NCI-H128 (cell line): Measurements from ENCODE around the gene ACACA.
"Not testable (repeated sequence)": the region's sequence is repeated elsewhere in the genome, so short reads cannot be mapped to it uniquely, and the experiment has no call there.

Source experiments
- DNase-seq: peaks from one replicate; lab custom pipeline; 2025; ENCODE audit not compliant: unreplicated experiment; lab: John Stamatoyannopoulos, UW

The ACACA gene

DNA sequence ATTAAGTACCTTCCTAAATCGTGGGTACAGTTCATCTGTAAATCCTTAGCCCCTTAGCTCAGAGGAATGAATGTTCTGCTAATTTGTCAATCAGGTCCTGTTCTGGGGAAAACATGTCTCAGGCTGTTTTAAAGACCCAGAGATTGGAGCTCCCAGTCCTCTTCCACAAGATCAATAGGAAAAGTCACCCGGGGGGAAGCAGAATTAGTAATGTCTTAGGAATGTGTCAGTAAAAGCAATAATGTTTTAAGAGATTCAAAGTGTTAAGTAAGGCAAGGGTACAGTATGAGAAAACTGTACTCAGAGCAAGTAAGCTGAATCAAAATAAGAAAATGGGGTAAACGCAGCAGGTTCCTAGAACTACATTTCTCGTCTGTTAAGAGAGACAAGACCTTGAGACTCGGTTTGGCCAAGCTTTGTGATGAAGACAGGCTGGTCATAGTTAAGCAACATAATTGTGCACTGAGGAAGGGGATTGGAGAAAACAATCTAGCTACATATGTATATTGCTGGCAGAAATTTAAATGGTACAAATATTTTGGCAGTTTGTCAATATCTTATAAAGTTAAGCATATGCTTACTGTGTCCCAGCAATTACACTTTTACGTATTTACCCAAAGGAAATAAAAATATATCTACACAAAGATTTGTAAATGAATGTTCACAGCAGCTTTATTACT is 223.7 kb downstream of the ACACA start:
- DNase-seq = no peak

DNA sequence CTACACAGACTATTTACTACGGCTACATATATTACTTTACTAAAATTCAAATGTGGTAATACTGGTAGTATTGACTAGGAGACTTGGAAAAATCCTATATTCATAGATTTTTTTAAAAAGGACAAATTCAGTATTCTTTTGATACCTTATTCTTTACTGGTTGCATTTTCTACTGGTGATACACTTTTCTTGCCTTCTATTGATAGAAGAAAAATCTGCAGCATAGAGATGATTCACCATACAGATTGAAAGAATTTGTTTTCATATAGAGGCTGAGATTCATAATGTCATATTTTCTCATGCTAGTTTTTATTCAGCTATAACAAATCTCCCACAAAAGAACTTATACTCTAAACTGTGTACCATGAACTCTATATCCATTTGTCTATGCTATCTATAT is 226.3 kb downstream of the ACACA start:
- no peak for DNase-seq

DNA sequence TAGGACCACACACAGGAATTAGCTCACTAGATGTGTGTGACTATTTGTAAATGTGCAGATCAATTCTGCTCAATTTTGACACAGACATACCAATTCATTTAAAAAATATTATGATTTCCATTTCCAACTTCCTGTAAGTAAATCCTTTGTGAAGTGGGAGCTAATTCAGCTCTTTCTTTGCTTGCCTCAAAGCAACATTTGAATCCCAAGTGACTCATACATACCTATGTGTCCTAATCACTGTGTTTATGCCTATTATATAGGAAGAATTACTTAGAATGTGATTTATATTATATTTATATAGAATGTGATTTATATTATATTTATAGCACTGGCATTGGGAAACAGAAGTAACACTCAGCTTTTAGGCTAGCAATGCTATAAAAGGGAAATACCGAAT is 226.7 kb downstream of the ACACA start:
- no peak for DNase-seq

DNA sequence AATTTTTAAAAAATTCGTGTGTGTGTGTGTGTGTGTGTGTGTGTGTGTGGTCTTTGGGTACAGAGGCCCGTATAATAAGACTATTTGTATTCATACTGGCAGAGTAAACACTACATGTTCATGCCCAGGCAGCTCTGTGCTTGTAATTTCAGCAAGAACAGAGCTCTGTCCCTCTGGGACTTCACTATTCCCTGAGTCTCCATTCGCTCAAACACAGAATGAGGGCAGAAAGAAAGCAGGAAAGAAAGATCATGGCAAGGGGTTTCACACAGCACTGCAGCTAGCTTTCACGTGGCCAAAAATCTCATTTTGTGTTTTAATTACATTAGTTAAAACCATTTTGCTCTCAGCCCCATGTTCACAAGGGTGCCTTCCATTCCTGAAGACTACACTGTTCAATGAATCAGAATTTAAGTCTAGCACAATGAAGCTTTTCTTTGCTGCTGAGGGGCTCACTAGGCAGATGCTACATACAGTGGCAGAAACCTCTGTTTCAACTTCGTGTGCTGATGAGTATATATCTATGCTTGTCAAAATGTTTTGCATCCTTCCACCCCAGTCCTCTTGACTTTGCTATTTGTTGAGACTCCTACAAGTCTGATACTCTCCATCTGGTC is 229.3 kb downstream of the ACACA start:
- no peak for DNase-seq

DNA sequence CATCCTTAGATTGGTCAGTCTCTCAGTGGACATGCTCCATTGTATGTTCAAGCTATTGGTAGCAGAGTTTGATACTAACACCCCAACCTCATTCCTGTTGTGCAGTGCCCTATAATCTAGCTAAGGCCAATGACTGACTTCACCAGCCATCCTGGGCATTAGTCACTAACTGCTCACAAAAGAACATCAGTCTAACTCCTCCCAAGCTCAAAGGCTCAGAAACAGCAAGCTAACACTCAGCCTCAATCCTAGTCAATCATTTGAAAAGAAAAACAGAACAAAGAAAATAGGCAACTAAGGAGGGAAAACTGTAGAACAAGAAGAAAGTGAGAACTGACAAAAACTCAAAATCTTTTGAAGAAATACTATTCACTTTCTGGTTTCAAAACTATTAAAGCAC is 229.9 kb downstream of the ACACA start:
- DNase-seq = no peak

DNA sequence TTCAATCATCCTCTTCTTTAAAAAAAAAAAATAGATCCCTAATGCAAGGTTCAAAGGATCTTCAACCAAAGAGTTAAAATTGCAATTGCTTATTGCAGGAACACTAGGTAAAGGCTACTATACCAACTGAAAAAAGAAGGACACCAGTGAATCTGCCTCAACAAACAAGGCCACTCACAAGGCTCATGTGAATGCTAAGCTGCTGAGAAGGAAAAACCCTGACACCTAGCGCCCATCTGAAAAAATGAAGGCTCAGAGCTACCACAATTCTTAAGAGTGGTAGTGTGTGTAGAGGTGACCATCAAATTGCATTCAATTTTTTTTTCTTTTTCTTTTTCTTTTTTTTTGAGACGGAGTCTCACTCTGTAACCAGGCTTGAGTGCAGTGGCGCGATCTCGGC is 232.4 kb downstream of the ACACA start:
- no peak for DNase-seq

DNA sequence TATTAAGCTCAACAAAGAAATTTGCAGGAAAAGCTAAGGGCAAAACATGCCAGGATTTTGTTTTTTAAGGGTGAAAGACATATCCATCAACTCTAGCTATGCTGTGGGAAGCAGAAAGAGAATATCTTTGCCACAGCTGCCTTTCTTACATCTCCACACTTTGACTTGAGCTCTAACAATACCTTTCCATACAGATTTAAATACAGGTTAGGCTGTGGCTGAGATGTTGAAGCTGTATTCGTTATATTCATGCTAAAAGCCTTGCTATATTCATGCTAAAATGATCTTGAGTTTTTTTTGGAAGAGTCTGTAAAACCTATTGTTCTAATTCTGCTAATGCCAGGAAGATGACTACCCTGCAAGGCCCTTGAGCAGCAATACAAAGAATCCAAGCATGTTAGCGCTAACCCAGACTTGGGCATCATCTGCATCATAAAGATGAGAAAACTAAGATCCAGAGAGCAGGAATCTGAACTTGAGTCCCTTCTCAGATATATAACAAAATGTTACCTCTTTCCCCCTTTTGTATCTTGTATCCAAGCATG is 235.7 kb downstream of the ACACA start:
- DNase-seq = no peak

DNA sequence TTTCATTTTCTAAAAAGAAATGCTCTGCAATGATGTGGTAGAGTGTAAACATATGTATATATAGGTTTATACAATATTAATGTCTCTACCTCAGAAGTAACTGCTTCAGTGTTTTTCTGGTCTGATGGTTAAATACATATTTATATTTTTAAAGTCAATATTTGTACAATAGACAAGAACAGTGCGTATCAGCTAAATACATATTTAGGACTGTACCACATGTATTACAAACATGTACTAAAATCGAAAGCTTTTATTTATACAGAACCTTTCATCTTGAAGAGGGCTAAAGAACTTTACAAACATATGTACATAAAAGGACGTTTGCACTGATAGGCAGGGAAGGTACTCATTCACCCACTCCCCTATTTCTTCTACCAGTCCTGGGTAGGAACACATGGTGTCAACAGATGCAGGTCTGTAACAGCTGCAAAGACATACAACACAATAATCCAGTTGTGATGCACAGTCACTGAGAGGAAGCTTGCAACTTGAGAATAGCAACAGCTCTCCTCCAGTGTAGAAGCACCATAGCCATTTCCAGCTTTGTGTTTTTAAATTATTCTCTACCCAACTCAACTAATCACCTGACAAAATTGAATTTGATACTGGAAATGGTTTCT is 237.8 kb downstream of the ACACA start:
- DNase-seq = no peak

DNA sequence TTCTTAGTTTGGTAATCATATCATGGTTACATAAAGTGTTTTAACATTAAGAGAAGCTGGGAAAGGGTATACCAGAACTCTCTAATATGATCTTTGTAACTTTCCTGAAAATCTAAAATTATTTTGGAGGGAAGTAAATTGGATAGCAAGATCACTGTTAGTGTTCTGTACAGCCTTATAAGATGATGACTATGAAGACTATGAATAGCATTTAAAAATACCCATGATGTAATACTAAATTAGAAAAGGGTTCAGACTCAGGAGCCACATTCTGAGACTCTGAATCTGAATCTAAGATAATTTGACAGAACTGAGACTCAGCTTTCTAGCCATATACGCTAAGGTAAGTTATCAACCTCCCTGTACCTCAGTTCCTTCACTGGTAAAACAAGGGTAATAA is 238.9 kb downstream of the ACACA start:
- no peak for DNase-seq

DNA sequence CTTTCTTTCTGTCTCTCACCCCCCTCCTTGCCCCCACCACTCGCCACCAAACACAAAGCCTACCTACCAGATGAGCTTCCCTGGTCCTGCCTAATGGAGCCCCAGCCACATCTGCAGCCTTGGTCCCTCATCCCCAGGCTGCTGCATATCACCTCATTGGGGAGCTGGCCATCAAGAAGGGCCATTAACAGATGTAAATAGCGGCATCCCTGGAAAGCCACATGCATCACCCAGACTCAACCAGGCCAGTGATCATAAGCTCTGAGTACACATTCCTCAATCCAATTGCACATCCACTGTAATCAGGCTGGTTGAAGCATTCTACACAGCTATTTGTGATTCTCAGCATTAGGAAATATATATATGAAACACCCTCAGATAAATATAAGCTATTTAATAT is 242.6 kb downstream of the ACACA start:
- DNase-seq = no peak

DNA sequence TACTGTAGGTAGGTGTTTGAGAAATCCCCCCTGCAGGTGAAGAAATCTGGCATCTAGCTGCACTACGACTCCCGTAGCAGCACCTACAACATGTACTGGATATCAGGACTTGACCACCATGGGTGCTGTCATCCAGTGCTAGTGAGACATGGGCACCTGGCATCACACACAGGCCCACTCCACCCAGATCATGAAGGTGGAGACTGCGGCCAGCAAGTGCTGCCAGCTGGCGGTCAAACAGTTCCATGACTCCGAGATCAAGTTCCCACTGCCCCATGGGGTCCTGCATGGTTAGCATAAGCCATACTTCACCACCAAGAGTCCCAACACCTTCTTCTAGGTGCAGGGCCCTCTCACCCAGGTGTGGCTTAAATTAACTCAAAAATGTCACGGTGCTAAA is 243.8 kb downstream of the ACACA start:
- DNase-seq = no peak

DNA sequence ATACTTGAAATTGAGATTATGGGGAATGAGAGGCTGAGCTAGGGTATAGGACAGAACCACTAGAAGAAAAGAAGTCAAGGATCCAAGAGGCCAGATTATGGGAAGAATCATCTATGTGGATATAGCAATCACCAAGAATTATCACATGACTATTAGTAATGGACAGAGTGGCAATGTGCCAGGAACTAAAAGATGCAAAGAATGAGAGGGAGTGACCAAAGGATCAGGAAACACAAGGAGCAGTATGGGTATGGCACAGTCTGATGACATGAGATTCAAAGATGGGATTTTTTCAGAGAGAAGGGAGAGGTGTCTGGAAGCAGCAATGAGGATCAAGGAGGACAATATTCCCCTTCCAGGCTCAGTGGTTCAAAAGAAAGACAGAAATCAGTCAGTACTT is 245.7 kb downstream of the ACACA start:
- no peak for DNase-seq

DNA sequence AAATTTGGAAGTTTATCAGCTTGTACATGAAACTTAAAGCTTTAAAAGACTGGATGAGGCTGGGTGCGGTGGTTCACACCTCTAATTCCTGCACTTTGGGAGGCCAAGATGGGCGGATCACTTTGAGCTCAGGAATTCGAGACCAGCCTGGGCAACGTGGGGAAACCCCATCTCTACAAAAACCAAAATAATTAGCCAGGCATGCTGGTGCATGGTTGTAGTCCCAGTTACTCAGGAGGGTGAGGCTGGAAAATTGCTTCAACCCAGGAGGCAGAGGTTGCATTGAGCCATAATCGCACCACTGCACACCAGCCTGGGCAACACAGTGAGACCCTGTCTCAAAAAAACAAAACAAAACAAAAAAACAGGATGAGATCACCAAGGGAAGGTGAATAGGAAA is 248.3 kb downstream of the ACACA start:
- DNase-seq = no peak

DNA sequence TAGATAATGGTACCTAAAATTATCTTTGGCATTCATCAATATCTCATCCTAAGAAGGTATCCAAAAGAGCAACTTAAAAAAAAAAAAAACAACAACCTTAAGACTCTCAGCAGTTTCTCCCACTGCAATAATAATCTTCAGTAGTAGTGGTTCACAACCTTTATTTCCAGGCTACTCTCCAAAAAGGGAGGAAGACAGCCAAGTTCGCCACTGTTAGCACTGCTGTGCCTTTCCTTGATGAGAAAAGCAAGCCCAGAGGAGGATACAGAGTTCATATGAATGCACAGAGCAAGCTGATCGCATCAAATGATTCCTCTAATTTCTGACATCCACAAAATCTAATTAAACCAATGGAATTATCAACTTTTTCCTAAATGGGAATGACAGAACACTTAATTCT is 258.5 kb downstream of the ACACA start:
- no peak for DNase-seq

DNA sequence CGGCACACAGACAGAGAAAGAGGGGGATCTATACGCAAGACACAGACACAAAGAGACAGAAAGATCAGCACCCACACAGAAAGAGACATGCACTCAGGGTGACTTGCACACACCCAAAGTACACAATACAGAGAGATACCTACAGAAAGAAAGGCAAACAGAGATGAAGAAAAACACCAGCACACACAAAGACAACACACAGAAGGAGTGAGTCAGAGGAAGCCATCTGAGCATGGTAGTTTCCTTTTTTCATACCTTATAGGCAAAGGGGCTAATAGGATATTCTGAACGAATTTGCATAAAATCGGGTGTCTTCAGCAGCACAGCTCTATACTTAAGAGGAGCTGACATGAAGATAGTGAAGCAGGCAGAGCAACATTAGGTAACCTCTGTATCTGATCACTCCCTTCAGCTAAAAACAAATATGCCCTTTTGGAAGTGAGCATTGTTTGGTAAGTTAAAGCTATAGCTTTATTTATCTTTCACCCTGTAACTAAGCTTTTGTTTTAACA is 259.3 kb downstream of the ACACA start:
- DNase-seq = no peak

DNA sequence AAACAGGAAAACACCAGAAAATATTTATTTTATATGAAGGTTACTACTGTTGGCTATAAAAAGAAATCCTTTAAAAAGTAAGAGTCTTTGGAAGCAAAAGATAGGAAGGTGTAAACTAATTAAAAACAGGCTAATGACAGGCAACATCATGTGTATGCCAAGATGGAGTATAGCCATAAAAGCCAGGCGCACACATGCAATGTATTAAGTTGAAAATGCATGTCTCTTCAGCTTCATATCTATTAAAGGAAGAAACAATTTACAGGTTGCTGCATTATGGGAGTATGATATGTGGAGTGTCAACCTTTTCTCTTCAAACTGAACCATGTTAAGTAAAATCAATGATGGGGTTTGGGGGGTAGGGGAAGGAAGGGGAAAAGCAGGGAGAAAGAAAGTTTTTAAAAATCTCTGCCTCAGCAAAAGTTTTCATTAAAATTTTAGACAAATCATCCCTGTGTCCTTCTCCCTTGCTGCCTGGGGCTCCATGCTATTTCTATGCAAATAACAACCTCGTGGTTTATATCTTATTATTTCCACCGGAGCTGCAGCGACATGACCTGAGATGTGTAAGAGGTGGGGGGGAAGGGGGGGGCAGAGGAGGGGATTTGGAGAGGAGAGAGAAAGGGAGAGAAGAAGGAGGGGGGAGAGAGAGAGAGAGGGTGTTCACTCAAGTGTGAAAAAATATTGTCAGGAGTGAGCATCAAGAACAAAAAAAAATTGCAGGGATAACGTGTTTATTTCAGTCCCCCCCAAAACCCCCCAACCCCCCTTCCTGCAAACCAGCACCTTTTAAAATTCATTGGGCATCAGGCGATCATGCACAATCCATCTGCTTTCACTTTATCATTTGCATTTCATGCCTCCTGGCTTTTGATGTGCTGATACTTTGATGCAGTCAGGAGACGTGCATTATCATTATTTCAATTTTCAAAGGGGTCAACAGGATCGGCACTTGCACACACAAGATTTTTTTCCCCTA is 260.3 kb downstream of the ACACA start:
- DNase-seq = no peak

DNA sequence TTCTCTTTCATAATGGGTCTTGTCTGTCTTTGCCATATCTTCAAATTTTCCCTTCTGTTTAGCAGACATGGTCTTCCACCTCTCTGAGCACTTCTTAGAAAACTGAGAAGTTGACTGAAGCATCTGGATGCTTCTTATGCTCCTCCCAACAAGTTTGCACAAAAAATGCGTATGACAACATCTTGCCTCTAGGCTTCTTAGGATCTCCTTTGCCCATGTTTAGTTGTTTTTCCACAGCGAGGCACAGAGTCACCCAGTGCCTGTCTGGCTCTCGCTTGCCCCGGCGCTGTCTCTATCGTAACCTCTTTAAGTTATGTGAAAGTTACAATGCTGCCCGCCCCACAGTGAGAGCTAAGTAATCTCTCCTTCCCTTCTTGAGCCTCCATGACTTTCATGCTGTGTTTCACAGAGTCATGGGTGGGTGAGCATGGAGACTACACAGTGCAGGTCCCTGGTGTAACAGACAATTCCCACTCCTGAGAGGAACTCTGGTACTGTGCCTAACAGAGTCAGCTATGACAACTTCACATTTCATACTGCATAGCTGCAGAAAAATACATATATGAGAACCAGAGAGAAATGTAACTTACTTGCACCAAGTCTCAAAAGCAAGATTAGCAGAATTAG is 262.4 kb downstream of the ACACA start:
- no peak for DNase-seq

DNA sequence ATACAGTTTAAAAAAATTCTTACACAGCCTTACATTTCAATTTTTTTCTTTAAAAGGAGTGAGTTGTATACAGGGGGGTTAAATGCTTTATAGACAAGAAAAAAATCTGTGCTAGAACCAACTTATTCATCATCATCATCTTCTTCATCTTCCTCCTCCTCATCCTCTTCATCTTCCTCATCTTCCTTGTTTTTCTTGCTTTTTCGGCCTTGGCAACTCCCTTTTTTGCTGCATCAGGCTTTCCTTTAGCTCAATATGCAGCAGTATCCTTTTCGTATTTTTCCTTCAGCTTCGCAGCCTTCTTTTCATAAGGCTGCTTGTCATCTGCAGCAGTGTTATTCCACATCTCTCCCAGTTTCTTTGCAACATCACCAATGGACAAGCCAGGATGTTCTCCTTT is 263.1 kb downstream of the ACACA start:
- not testable (repeated sequence) for DNase-seq

DNA sequence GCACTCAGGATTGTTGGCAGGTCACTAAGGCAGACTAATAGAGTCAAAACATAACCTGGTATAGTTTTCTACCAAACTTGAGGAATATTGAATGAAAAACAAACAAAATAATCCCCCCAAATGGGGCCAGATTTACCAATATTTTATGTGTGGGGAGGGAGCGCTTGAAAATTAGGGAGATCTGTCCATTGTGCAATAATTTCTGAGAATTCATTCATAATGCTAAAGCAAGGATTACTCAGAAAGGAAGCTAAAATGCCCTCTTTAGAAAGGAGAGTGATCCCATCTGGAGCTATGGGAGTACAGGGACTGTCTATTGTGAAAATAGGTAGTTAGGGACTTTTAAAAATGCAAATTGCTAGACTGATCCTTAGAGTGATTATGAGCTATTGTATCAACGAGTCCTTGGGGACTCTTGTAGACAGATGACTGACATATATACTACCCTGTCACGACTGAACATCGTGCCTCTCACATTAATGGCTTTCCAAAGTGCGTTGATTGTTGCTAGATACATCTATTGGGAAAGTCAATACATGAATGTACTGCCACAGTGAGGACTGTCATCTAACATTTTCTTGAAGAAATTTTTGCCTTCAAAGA is 264.2 kb downstream of the ACACA start:
- no peak for DNase-seq

DNA sequence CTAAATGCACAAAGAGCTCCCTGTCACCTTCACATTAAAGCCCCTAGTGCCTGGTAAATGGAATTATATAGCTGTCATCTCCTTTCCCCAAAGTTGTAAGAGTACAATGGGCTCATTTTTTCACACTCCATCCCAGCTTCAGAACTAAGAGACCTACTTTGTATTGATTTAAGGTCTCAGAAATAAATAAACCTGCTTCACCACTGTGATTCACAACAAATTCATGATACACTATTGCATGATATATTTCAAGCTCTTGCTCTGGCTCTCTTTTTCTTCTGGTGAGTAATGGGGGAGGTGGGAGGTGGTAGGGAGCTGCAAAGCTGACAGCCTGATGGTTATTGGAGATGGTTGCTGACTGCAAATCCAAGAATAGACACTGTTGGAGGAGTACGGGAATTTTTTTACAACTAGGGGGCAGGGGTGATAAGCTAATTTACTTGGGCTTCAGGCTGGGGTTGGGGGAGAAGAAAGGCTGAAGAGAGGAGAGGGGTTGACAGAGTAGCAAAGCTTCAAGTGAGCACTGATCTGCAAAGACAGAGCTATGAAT is 268.0 kb downstream of the ACACA start:
- no peak for DNase-seq
